ENCODE data around the gene IFT81.
A peak's percentile ranks its signal among the peaks of the same experiment; 100 is the strongest.
"Not testable (repeated sequence)": the region's sequence is repeated elsewhere in the genome, so short reads cannot be mapped to it uniquely, and the experiment has no call there.

IFT81 gene

GRCh38 chr12:110211639-110212536, 87.7 kb downstream of the IFT81 start:
- not testable (repeated sequence) for DNase-seq

DNA sequence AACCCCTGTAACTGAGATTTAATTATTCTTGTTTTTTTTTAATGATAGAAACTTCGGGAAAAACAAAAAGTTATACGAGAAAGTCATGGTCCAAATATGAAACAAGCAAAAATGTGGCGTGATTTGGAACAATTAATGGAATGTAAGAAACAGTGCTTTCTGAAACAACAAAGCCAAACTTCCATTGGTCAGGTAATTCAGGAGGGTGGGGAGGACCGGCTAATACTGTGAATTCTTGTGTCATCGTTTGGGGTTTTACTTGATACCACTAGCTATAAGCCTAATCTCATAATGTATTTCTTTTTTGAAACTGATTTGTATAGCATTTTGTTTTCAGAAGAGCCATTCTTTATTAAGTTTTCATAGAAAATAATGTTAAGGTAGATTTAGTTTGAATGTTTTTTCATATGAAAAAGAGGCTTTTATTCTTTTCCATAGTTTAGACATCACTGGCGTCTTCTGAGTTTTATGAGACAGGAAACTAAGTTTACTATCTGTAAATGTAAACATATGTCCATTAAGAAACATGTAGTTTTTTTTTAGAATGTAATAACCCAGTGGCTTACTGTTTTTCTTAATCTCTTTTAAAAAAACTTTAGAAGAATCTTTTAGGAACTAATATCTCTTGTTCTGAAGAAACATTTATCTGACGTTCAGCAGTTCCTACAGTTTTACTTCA, 94.0 kb downstream of the IFT81 start:
- no peak for DNase-seq

DNA sequence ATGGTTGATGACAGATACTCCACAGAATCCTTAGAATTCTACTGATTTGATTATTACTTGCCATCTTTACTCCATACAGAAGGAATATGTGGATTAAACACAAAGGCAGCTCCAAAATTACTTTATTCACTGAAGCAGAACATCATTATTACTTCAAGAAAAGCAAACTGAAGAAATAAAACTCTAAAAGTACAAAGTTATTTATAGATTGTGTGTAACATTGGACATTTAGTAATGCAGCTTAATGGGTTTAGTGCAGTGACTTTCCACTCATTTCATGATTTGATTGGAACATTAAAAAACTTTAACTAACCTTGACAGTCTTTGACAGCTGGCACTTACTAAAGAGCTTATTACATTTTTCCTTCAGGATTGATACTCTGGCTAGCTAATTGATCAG, 97.9 kb downstream of the IFT81 start:
- DNase-seq: no peak

DNA sequence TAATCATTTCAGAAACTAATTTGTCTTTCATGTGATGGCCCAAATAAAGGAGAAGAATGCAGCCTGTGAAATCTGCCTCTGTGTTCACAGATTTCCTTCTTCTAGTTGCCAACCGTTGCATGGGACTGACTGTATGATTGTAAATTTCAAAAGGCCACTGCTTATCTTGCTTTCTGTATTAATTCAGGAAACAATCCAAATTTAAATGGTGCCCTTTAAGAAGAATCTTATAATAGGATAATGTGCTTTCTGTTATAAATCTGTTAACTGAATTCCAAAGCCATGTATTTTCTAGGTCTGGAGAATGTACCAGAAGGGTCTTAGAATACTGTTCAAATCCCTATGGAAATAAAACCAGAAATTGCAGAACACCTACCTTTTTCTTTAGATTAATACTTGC, 98.3 kb downstream of the IFT81 start:
- DNase-seq: no peak

- DNase-seq: no peak
Measured at GRCh38 chr12:110223777-110224378, 99.7 kb downstream of the IFT81 start.

DNA sequence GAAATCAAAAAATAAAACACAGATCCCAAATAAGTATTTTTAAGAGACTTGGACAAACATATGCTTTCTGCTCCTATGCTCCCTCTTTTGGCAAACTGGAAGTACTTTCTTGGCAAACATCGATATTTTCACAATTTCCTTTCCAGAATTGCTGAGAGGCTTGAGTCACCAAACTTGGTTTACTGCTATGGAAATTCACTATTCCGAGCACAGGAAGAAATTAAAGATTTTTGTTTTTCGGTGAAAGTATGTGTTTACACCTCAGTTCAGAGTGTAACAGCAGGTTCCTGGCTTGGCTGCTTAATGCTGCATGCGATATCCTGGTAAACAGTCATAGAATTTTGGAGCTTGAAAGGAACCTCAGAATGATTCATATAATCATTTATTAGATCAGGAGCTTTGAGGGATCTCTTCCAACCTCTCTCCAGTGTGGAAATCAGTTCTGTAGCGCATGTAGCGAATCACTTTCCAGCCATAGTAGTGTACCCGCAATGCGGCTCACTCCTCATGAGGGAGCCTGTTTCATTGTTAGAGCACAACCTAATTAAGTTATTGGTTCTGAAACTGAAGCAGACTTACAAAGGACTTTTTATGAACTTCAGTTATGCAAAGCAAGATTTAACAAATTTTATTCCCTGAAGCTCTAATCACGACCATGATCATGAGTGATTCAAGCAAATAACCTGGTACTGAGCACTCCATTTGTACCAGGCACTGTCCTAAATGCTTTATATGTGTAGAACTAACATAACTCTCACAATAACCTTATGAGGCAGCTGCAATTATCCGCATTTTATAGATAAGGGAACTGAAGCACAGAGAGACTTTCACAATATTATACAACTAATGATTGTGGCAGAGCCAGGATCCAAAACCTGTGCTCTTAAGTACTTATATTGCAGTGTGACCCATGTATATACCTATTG, 100.5 kb downstream of the IFT81 start:
- peak; percentile 46 for DNase-seq

DNA sequence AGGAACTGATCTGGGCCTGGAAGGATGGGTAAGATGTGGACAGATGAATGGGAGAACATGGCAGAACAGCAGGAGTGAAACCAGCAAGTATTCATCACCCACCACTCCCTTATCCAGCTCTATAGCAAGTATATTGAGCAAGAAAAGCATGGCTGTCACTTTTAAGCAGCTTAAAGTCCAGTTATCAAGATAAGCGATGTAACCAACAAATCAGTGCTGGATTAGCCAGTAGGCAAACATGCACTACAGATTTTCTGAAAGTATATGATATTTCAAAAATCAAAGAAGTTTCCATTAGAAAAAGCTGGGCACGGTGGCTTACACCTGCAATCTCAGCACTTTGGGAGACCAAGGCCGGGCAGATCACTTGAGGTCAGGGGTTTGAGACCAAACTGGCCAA, 103.0 kb downstream of the IFT81 start:
- no peak for DNase-seq

DNA sequence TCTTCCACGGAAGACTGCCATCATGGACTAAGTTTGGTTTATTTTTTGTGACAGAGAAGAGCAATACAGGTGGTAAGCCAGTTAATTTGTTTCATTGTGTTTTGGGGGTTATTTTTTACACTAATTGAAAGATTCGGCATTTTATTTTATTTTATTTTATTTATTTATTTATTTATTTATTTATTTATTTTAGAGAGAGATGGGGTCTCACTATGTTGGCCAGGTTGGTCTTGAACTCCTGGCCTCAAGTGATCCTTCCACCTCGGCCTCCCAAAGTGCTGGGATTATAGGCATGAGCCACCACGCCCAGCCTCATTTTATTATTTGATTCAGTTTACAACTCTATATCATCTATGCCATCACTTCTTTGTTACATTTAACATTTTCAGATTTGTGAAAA, 104.2 kb downstream of the IFT81 start:
- not testable (repeated sequence) for DNase-seq

DNA sequence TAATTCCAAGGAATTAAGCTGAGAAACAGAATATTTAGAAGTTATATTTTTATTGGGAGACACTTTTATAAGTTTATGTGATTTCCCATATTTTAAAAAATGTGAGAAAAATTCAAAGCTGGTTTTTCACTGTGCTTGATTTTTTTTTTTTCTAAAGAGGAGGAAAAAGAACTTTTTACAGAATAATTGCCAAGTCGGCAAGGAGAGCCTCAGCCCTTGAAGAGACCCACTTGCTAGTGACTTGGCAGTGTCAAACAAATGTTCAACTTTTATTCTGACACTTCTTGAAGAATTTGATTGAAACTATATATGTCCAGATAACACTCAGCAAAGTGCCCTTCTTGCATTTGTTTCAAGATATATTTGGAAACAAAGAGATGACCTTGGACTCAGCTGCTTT, 104.6 kb downstream of the IFT81 start:
- no peak for DNase-seq

DNA sequence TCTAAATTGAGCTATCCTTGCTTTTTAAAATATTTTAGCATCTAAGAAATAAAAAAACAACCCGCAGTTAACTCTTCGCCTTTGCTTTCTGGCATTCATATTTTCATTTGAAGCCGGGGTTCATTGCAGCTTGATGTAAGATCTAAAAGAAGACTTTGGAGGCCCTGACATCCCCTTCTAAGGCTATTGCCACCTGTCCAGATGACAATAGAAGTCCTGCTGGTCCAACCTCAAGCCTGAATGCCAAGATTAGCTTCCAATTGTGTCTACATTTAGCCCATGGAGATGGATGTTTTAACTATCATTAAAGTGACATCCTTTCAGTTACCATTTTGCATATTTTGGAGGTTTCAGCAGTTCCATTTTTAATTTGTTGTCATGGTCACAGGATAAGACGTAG, 105.3 kb downstream of the IFT81 start:
- no peak for DNase-seq

DNA sequence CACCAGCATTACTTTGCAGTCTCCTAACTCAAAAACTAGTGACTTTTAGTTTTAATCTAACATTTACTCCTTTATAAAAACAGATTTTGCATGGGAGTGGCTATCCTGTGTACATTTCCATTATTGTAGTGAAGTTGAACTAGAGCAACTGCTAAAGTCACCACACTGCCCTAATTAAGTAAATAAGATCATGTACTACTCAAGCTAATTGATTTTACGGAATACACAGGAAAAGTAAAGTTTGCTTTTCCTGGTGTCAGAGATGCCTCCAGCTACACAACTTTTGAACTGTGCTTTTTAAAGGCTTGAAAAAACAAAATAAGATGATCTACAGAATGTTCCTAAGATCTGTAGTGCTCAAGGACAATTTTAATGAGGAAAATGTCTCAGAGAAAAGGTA, 106.5 kb downstream of the IFT81 start:
- no peak for DNase-seq

- no peak for DNase-seq
Measured at GRCh38 chr12:110233212-110233903, 109.2 kb downstream of the IFT81 start.

DNA sequence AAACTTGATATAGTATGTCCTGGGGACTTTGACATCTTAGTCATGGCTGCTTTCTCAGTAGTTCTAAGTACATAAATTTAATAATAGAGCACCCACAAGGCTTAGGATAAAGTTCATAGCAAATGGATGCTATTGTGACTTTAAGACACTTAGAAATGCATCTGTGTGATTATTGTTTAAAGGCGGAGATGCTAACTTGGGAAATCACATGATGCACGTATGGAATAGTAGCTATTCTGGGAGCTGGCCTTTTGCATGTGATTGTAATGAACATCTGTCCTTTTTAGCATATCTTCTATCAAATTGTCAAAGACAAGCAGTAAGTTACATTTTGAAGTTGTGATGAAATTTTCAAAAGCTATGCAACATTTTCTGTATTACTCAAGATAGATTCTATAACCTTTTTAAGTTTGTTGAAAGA, 110.2 kb downstream of the IFT81 start:
- DNase-seq: no peak

- no peak for DNase-seq
Measured at GRCh38 chr12:110234755-110235154, 110.6 kb downstream of the IFT81 start.

DNA sequence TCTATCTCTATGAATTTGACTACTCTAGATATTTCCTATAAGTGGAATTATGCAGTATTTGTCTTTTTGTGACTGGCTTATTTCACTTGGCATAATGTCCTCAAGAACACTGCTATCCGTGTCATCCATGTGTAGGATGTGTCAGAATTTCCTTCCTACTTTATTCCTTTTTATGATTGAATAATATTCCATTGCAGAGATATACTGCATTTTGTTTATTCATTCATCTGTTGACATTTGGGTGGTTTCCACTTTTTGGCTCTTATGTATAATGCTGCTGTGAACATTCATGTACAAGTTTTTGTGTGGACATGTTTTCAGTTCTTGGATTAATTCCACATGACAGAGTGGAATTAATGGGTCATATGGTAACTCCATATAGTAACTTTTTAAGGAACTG, 111.2 kb downstream of the IFT81 start:
- DNase-seq: no peak

DNA sequence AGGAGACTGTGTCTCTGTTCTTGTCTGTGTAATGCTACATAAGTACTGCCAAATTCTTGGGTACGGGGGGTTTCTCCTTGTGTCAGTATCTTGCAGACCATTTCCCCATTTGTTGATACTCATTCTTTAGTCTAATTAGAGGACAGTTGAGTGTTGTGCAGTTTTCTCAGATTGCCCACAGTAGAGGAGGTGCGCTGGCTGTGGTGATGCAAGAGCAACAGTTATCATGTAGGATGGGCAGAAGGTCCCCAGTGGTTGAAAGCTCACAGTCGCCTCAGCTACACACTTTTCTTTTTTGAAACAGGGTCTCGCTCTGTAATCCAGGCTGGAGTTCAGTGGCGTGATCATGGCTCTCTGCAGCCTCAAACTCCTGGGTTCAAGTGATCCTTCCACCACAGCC, 119.1 kb downstream of the IFT81 start:
- DNase-seq: no peak

- DNase-seq: no peak
Measured at GRCh38 chr12:110244372-110244771, 120.2 kb downstream of the IFT81 start.

DNA sequence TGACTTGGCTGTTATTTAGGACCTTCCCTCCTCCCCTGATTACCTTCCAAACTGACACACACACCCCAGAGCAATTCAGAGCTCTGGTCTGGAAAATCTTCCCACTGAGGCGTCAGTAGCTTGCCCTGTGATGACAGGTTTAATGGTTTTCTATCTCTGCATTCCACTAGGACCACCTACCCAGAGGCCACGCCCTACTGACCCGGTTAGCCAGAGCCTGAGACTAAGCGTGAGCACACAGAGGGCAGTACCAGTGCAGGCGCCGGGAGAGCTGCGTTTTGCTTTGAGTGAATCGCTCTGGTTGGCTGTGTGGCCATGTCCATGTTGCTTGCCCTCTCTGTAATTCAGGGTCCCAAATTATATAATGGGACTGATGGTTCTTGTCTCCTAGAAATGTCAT, 120.7 kb downstream of the IFT81 start:
- no peak for DNase-seq

DNA sequence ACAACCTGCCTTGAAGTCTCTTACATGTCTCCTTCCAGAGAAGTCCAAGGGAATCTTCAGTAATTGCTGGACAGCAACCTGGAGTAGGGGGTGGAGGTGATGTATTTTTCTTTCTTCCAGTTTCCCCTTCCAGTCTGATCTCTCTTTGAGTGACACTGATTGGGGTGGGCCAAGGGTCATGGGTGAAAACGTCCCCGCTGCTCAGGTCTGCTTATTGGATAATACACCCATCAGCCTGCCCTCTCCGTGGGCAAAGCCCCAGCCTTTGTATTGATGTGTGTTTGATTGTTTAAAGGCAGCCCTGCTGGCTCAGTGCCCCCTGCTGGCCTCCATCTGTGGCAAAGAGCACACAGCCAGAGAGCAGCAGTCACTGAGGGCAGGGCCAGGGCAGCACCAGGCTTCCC, 121.2 kb downstream of the IFT81 start:
- no peak for DNase-seq

GRCh38 chr12:110246636-110247339, 122.6 kb downstream of the IFT81 start:
- DNase-seq: no peak

- DNase-seq: no peak
Measured at GRCh38 chr12:110247340-110248095, 123.4 kb downstream of the IFT81 start.

All from midbrain (tissue), 1 donor.